ENCODE data around the gene TOP1.
"Not testable (repeated sequence)": the region's sequence is repeated elsewhere in the genome, so short reads cannot be mapped to it uniquely, and the experiment has no call there.

Gene TOP1

DNA sequence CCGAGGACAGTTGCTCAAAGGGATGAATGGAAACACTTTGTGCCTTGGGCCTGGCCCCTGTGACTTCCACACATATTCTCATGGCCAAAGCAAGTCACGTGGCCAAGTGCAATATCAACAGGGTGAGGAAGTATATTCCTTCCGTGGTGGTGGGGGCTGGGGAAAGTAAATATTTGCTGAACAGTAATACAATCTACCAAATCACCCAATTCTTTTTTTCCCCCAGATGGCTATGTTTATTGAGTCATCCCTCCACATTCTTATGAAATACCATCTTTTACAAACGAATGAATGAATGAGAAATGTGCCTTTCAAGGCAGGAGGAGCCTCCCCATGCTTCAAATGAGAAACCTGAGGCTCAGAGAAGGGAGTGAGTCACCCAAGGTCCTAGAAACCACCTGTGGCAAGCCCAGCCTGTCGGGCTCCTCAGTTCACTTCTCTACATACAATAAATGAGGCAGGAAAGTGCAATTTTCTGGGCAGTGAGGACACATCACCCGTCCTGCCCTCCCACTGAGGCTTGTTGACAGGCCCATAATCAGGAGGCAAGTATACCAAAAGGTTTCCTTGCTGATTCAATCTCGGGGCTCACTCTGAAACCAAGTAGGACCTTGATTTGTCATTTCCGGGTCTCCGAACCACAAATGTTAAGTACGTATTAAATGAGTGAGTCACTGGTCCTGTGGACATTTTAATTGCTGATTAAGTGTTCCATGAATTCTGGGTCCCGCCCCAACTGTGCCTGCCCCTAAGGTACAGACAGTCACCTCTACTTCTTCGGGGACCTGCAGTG, 25.3 kb upstream of the TOP1 start:
- peak overlapping the region; percentile 27 for H3K4me3 ChIP-seq (ENCODE audit: low read depth, low read length)
- DNase-seq (ENCODE audit: low read depth) = peak; percentile 97

DNA sequence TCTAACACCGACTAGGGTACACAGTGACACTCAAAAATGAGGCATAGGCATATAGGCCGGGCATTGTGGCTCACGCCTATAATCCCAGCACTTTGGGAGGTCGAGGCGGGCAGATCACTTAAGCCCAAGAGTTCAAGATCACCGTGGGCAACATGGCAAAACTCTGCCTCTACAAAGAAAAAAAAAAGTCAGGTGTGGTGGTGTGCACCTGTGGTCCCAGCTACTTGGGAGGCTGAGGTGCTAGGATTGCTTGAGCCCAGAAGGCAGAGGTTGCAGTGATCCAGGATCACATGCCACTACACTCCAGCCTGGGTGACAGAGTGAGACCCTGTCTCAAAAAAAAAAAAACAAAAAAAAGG, 24.7 kb upstream of the TOP1 start:
- H3K4me3 ChIP-seq (ENCODE audit: low read depth, low read length) = peak overlapping the region; percentile 27

DNA sequence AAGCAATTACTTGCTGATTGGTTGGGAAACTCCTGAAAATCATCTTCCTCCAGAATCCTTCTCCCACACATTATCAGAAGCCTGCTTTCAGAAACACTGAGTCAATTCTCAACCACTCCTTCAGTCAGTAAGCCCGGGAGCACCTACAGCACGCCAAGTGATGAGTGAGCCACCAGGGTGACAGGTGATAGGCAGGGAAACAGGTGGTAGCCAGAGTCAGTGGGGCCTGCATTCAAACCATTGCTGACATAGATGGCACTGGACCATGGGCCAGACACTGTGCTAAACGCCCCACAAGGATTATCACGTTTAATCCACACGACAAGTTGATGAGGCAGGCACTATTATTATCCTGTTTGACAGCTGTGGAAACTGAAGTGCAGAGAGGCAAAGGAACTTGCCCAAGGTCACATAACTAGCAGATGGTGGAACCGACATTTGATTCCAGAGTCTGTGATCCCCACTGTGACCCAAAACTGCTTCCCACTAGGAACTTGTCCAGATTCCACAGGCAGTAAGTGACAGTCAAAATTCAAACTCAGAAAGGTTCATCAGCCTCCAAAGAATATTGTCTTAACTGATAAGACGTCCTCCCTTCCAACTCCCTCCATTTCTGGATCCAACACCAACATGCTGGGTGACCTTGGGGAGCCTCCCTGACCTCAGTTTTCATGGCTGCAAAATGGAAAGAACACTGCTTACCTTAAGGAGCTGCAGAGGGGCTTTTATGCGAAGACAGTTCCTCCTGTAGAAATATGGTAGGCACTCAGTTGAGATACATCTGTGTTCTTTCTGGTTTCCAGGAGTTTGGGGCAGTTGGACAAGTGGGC, 23.9 kb upstream of the TOP1 start:
- peak; percentile 49 for DNase-seq (ENCODE audit: low read depth)

More for the DNA sequence above, 24.7 kb upstream of the TOP1 start:
- DNase-seq (ENCODE audit: low read depth) = not testable (repeated sequence)

DNA sequence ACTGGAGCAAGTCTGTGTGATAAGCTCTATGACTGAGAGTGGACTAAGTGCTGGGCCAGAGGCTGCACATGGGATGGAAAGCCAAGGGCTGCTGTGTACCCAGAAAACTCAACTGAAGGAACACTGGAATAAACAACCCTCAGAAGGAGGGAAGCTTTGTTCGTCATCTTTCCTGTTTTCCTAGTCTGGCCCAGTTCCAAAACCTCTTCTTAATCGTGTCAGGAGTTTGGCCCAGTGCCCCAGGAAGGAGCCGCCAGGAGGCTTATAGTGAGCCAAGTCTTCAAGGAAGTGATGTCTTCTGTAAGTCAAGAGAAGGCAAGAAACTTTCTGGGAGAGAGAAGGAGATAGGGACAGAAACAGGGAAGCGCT, 23.3 kb upstream of the TOP1 start:
- peak overlapping the region; percentile 6 for H3K4me3 ChIP-seq (ENCODE audit: low read depth, low read length)
- DNase-seq (ENCODE audit: low read depth) = peak; percentile 96

More for the DNA sequence above, 23.9 kb upstream of the TOP1 start:
- H3K4me3 ChIP-seq (ENCODE audit: low read depth, low read length) = peak overlapping the region; percentile 6

DNA sequence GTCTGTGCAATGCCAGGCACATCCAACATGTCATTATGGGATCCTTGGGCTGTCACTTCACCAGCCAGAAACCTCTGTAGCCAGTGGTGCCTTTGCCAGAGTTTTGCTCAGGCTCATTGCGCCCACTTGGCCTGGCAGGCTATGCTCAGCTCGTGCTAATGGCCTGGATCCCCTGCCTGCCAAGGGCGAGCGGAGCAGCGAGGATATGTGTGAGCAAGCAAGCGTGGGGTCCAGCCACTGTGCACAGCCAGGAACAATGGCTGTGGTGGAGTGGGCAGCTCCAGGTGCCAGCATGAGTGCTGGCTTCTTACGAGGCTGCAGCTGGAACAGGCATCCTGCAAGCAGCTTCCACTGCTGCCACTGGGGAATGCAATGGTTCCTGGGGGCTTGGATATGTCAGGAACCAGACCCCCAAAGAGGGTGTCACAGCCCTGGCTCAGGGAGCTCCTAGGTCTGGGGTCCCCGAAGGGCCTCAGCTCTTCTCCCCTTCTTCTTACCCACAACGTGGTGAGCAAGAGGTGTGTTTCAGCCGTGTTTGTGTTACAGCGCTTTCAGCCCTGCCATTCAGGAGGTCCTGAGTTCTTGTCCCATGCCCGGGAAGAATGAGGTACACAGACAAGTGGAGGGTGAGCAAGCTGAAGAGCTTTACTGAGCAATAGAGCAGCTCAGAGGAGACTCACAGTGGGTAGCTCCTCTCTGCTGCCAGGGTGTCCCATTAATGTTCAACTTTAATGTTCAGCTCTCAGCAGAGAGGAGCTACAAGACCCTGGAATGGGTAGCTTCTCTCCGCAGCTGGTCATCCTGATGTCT, 22.3 kb upstream of the TOP1 start:
- no peak overlapping the region for H3K4me3 ChIP-seq (ENCODE audit: low read depth, low read length)
- no peak for DNase-seq (ENCODE audit: low read depth)

DNA sequence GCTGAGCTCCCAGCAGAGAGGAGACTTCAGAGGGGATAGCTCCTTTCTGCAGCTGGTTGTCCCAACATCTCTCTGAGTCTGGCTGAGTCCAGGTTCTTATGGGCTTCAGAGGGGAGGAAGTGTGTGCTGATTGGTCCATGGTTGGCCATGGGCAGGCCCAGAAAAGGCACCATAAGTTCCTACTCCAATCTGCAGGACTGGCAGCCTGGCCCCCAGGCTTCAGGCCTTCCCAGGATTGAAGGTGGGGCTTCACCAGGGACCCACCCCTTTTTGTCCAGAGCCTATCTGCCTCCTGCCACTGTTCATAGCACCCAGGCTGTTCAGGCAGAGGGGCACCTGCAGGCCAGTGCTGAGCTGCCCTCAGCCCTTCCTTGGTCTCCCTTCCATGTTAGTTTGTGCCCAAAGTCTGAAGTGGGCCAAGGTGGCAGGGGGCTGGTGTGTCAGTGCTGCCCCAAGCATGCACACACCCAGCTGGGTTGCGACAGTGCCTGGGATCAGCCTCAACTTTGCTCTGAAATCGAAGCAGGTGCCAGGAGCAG, 21.6 kb upstream of the TOP1 start:
- no peak overlapping the region for H3K4me3 ChIP-seq (ENCODE audit: low read depth, low read length)
- no peak for DNase-seq (ENCODE audit: low read depth)

DNA sequence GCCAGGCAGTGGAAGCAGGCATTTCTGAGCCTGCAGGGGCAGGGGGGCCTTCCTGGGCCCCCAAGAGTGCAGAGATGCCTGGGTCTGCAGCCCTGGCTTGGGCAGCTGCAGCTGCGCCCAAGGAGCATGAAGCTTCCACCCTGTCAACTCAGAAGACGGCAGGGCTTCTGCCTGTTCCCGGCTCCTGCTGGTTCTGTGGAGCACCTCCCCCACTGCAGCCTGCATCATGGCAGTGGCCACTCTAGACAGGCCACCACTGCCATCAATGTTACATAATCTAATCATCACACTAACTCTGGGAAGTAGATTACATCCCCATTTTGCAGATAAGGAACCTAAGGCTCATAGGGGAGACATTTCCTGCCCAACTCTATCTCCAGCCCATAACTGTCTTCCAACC, 21.1 kb upstream of the TOP1 start:
- H3K4me3 ChIP-seq (ENCODE audit: low read depth, low read length) = no peak overlapping the region
- no peak for DNase-seq (ENCODE audit: low read depth)

DNA sequence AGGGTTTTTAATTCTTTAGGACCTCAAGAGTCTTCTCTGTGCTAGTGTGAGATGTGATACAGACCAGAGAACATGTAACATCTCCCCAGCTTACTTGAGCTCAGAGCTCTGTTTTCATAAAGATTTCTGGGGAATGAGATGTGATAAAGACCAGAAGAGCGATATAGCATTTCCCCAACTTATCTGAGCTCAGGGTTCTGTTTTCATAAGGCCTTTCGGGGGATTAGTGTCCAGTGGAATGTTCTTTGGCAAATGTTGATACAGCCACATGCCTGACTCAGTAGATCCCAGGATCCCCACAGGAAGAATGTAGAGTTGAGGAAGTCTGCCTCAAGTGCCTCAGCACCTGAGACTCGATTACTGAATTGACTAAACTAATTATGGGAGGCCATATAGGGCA, 18.7 kb upstream of the TOP1 start:
- peak; percentile 39 for DNase-seq (ENCODE audit: low read depth)

DNA sequence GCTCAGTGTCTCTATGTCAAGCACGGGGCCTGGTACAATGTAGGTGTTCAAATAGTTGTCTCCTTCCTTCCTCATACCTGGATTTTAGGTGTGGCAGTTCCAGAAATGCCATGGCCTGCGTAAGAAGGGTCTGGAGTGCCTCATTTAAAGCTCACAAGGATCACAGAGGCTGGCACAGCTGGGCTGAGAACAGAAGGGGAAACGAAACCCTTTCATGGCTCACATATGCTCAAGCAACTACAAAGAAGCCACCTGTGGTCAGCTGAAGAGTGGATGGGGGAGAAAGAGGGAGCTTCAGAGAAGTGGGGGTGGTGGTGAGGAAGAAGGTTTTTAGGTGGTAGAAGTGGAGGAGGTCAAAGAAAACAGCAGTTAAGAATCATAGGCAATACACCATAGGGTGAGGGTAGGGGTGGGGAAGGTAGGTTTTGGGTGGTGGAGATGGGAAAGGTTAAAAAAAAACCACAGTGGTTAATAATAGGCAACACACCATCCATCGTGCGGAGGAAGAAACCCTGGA, 17.0 kb upstream of the TOP1 start:
- DNase-seq (ENCODE audit: low read depth) = no peak
- H3K4me3 ChIP-seq (ENCODE audit: low read depth, low read length) = no peak overlapping the region

More for the DNA sequence above, 18.7 kb upstream of the TOP1 start:
- H3K4me3 ChIP-seq (ENCODE audit: low read depth, low read length) = no peak overlapping the region

DNA sequence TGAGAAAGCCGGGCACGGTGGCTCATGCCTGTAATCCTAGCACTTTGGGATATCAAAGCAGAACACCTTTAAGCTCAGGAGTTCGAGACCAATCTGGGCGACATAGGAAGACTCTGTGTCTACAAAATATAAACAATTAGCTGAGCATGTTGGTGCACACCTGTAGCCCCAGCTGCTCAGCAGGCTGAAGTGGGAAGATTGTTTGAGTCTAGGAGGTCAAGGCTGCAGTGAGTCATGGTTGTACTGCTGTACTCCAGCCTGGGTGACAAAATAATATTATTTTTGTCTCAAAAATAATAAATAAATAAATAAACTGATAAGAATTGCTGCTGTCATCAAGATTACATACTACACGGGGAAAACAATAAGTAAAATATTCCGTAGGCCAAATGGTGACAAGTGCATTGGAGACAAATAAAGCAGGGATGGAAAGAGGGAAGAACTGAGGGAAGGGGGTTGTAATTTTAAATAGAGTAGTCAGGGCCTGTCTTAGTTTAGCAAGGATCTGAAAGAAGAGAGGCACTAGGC, 14.0 kb upstream of the TOP1 start:
- no peak for DNase-seq (ENCODE audit: low read depth)
- no peak overlapping the region for H3K4me3 ChIP-seq (ENCODE audit: low read depth, low read length)

DNA sequence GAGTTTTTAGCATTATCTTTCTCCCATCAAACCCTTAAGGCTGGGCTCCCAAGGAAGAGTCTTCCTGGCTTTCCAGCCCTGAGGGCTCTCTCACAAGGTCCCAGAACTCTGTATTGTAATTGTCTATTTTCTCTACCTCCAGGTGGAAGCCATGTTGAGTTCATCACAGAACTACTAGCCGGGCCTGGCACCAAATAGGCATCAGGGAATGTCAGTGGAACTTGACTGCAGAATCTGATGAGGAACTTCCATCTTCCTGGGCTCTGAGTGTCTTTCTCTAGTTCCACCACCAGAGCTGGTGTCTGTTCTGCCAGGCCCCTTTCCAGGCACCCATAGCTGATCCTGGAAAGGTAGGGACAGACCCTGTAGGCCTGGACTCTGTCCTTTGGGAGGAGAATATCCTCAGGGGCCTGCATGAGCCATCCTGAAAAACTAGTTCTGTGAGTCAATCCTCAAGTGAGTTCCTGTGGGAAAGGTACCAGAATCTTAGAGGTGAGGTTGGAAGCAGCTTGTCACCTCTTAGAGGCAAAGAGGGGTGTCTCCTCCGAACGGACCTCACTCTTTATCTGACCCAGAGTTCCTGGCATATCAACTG, 11.1 kb upstream of the TOP1 start:
- no peak overlapping the region for H3K4me3 ChIP-seq (ENCODE audit: low read depth, low read length)
- no peak for DNase-seq (ENCODE audit: low read depth)

DNA sequence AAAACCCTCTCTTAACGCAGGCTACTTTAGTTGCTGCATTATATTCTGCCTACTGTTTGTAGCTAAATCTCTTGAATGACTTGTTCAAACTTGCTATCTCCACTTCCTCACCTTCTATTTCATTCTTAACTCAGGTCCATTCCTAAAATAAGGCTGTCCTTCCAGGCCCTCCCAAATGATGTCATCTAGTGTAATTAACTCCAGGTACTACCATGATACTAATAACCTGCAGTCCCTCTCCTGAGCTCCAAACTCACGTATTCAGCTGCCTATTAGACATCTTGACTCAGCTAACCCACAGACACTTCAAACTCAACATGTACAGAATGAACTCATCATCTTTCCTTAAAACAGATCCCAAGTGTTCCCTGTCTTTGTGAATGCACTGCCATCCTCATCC, 10.5 kb upstream of the TOP1 start:
- no peak for DNase-seq (ENCODE audit: low read depth)
- H3K4me3 ChIP-seq (ENCODE audit: low read depth, low read length) = no peak overlapping the region

DNA sequence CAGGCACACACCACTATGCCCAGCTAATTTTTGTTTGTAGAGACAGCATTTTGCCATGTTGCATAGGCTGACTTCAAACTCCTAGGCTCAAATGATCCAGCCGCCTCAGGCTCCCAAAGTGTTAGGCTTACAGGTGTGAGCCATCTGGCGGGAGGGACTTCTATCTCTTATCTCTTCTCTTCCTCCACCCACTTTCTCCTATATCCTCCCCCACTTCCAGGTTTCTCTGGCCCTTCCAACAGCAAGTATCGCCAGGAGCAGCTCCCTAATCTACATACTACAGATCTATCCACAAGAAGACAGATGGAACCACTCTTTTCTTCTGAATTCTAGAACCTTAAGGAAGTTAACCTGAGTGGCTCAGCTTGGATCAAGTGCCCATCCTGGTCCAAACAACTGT, 5.1 kb upstream of the TOP1 start:
- no peak for DNase-seq (ENCODE audit: low read depth)
- no peak overlapping the region for H3K4me3 ChIP-seq (ENCODE audit: low read depth, low read length)

DNA sequence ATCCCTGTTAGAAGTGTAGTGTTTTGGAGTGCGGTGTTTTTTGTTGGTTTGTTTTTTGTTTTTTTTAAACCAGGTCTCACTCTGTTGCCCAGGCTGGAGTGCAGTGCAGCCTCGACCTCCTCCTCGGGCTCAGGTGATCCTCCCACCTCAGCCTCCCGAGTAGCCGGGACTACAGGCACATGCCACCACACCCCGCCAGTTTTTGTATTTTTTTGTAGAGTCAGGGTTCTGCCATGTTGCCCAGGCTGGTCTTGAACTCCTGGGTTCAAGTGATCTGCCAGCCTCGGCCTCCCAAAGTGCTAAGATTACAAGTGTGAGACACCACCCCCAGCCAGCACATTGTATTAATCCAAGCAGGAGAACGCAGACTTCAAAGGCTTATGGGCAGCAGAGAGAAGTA, 1.3 kb upstream of the TOP1 start:
- DNase-seq (ENCODE audit: low read depth) = no peak
- no peak overlapping the region for H3K4me3 ChIP-seq (ENCODE audit: low read depth, low read length)

DNA sequence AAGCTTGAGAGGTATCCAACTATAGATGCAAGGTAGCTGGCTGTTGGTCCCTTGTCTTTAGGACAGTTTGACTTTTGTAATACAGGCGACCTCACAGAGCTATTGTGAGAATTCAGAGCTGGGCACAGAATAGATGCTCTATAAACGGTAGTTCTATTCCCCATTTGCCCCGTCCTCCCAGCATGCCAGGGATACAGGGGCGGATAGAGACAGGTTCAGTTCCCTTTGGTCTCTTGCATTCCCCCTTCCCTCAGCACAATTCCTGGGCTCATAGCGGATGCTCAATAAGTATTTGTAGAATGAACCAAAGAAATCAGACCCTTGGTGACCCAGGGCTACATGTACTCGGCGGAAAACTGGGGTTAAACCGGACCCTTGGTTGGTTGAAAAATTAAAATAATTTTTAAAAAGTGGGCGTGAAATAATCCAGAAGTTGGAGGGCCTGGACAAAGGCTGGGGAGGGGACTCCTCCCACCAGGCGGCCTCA, 707 bp upstream of the TOP1 start:
- peak overlapping the region; percentile 46 for H3K4me3 ChIP-seq (ENCODE audit: low read depth, low read length)
- no peak for DNase-seq (ENCODE audit: low read depth)

DNA sequence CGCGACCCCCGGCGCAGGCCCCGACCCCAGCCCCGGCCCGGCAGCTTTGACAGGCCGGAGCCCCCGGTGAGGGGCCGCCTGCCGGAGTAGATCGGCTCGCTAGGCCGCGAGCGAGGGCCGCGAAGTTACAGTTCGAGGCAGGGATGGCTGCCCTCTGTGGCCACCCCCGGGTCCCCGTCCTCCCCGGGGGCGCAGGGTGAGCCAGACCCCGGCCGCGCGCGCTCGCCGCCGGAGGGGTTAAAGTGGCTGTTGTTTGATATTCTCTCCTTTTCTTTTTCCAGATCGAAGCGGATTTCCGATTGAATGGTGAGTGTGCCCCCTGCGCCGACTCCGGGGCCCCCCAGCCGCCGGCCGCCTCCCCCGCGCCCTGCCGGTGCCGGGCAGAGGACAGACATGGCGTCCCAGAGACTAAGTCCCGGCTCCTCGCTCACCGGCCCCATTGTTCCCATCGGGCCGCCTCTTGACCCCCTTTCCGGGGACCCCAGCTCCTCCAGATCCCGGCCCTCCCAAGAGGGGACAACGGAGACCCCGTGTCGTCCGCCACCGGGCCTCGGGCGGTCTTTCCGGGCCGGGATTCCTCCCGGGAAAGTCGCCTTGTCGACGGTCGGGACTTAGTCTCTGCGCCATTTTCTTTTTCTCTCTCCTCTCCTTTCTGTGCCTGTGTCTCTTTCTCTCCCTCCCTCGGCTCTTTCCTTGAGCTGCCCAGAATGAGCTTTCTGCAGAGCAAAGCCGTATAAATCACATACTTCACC, 704 bp downstream of the TOP1 start:
- peak overlapping the region; percentile 81 for H3K4me3 ChIP-seq (ENCODE audit: low read depth, low read length)
- DNase-seq (ENCODE audit: low read depth) = no peak

DNA sequence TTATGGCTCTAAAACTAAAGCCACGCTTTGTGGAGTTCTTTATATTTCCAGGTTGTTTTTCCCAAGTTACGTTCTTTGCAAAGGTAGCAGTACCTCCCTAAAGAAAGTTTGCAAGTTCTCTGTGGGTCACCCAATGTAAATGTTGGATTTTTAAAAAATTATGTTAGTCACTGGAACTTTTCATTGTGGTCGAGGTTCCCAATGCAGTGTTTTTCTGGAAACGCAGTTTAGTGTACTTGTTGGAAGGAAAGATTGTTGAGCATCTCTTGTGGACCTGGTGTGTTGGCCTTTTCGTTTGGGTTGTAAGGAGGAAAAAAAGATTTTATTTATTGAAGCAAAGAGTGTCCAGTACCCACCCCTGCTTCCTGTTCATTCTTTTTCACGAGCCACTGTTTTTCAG, 1.4 kb downstream of the TOP1 start:
- H3K4me3 ChIP-seq (ENCODE audit: low read depth, low read length) = peak overlapping the region; percentile 81
- no peak for DNase-seq (ENCODE audit: low read depth)
